ENCODE measurements around the gene NFASC. TPM values are rescaled to one million over a fixed set of nuclear protein-coding genes. Genes with fewer than 3 reads are reported as not detected.

The NFASC gene
- polyA plus RNA-seq, 3 donors: 0.08 TPM; not detected in 2

- intact Hi-C loops (cut with micrococcal nuclease): no loop called here
- 99% methylated on average over 13 of the region's 19 CpGs for WGBS (ENCODE audit: insufficient coverage)
- H3K9ac ChIP-seq (ENCODE audit: insufficient read depth, low read length, poor library complexity, severe bottlenecking): no peak overlapping the region
- no peak overlapping the region for H2AFZ ChIP-seq (ENCODE audit: insufficient read depth, low read depth, low read length, poor library complexity, severe bottlenecking)
- H3K4me3 ChIP-seq (replicated peaks in 1 of 3; ENCODE audit: low read depth in 2 of 3, low read length in 3 of 3): no peak overlapping the region
- no peaks in the 10 kb centered on the region for H4K20me1 ChIP-seq (ENCODE audit: insufficient read depth, low read length)
- no peak overlapping the region for H3K4me2 ChIP-seq (replicated peaks; ENCODE audit: extremely low read depth, low read length, poor library complexity, severe bottlenecking)
- H3K9me3 ChIP-seq (replicated peaks in 1 of 2; ENCODE audit: control insufficient read depth in 1 of 2, insufficient read depth in 1 of 2, low read length in 2 of 2): no peaks in the 10 kb centered on the region
- DNase-seq: no peak
- H3K79me2 ChIP-seq (ENCODE audit: insufficient read depth, low read length): no peaks in the 10 kb centered on the region
- no peaks in the 10 kb centered on the region for H3K27me3 ChIP-seq (ENCODE audit: control insufficient read depth in 2 of 2, insufficient read depth in 2 of 2, low read length in 2 of 2)
- Mint-ChIP-seq H3K9me3 (no peaks in the 10 kb centered on the region), H3K4me1 (no peaks in the 10 kb centered on the region), H3K4me3 (no peak overlapping the region), H3K27ac (no peak overlapping the region), H3K27me3 (ENCODE audit: low read depth in 3 of 3) (peaks cover 3 to 6% (median 4%) of the 10 kb centered on the region in 3 donors), H3K36me3 (no peaks in the 10 kb centered on the region)
- no peak overlapping the region for H3K27ac ChIP-seq (ENCODE audit: low read depth in 1 of 2, low read length in 2 of 2)
- TF ChIP-seq CTCF (IDR thresholded peaks at IDR 0.05): no peak
- H3K4me1 ChIP-seq (ENCODE audit: control insufficient read depth in 1 of 2, insufficient read depth in 2 of 2, low read length in 2 of 2): no peaks in the 10 kb centered on the region
- no peaks in the 10 kb centered on the region for H3K36me3 ChIP-seq (replicated peaks in 1 of 2; ENCODE audit: control insufficient read depth in 1 of 2, insufficient read depth in 2 of 2, low read length in 2 of 2)
These were observed 187.3 kb downstream of the NFASC start for GRCh38 chr1:205057808-205058575.

DNA sequence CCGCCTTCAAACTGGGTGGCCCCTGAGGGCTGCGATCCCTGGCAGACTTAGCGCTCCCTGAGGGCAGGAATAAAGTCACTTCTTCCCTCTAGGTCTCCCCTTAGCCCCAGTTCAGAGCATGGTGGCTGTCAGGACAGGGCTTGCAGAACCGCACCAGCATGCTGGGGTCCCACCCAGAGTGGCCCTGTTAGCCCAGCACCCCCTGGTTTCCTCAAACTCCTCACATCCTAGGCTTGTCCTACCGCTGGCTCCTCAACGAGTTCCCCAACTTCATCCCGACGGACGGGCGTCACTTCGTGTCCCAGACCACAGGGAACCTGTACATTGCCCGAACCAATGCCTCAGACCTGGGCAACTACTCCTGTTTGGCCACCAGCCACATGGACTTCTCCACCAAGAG is 188.2 kb downstream of the NFASC start:
- no peak for TF ChIP-seq CTCF (IDR thresholded peaks at IDR 0.05)
- H3K36me3 Mint-ChIP-seq: no peaks in the 10 kb centered on the region
- H3K79me2 ChIP-seq (ENCODE audit: insufficient read depth, low read length): no peaks in the 10 kb centered on the region
- no peak overlapping the region for H3K4me3 ChIP-seq (replicated peaks in 1 of 3; ENCODE audit: low read depth in 2 of 3, low read length in 3 of 3)
- no peaks in the 10 kb centered on the region for H3K4me1 Mint-ChIP-seq
- H3K9me3 Mint-ChIP-seq: no peaks in the 10 kb centered on the region
- no peak overlapping the region for H3K9ac ChIP-seq (ENCODE audit: insufficient read depth, low read length, poor library complexity, severe bottlenecking)
- intact Hi-C loops (cut with micrococcal nuclease): no loop called here
- H3K27ac Mint-ChIP-seq: no peak overlapping the region
- no peaks in the 10 kb centered on the region for H3K9me3 ChIP-seq (replicated peaks in 1 of 2; ENCODE audit: control insufficient read depth in 1 of 2, insufficient read depth in 1 of 2, low read length in 2 of 2)
- H3K27me3 ChIP-seq (ENCODE audit: control insufficient read depth in 2 of 2, insufficient read depth in 2 of 2, low read length in 2 of 2): no peaks in the 10 kb centered on the region
- 90% methylated on average over 10 of the region's 12 CpGs for WGBS (ENCODE audit: insufficient coverage)
- no peak for DNase-seq
- no peak overlapping the region for H3K4me3 Mint-ChIP-seq
- H2AFZ ChIP-seq (ENCODE audit: insufficient read depth, low read depth, low read length, poor library complexity, severe bottlenecking): no peak overlapping the region
- no peak overlapping the region for H3K4me2 ChIP-seq (replicated peaks; ENCODE audit: extremely low read depth, low read length, poor library complexity, severe bottlenecking)
- H3K4me1 ChIP-seq (ENCODE audit: control insufficient read depth in 1 of 2, insufficient read depth in 2 of 2, low read length in 2 of 2): no peaks in the 10 kb centered on the region
- no peak overlapping the region for H3K27ac ChIP-seq (ENCODE audit: low read depth in 1 of 2, low read length in 2 of 2)
- H4K20me1 ChIP-seq (ENCODE audit: insufficient read depth, low read length): no peaks in the 10 kb centered on the region
- H3K36me3 ChIP-seq (replicated peaks in 1 of 2; ENCODE audit: control insufficient read depth in 1 of 2, insufficient read depth in 2 of 2, low read length in 2 of 2): no peaks in the 10 kb centered on the region
- peaks cover 0 to 5% (median 4%) of the 10 kb centered on the region in 3 donors for H3K27me3 Mint-ChIP-seq (ENCODE audit: low read depth in 3 of 3)

Measured in CD14-positive monocyte (primary cell).